PC-9 (cell line): Measurements from ENCODE around the gene NR1I2.

Experiments
- EZH2 ChIP-seq: fragments of 200-600 bp; sonication (generic); IDR thresholded peaks from 2 replicates; pipeline ENCODE4 v1.8.0; 2017; ENCODE audit warnings: antibody characterized with exemption, low read depth
- TF ChIP-seq, protein P1 (sequence below): fragments of 200-600 bp; sonication (generic); conservative IDR thresholded peaks from 2 replicates; pipeline ENCODE4 v1.6.1; 2017; ENCODE audit warnings: mixed run types, antibody characterized with exemption, mild to moderate bottlenecking, moderate library complexity

DNA sequence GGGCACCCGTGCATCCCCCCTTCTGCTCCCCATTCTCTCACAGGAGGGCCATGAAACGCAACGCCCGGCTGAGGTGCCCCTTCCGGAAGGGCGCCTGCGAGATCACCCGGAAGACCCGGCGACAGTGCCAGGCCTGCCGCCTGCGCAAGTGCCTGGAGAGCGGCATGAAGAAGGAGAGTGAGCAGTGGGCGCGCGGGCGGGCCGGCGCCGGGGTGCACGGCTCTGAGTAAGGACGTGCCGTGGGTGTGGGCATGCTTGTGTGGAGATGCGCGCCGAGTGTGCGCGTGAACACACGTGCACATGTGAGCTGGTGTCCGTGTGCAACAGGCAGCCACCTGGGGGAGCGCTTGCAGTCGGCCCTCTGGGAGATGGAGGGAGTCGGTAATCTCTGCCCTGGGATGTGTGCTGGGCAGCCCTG is 28.1 kb downstream of the NR1I2 start:
- TF ChIP-seq, protein P1, sequence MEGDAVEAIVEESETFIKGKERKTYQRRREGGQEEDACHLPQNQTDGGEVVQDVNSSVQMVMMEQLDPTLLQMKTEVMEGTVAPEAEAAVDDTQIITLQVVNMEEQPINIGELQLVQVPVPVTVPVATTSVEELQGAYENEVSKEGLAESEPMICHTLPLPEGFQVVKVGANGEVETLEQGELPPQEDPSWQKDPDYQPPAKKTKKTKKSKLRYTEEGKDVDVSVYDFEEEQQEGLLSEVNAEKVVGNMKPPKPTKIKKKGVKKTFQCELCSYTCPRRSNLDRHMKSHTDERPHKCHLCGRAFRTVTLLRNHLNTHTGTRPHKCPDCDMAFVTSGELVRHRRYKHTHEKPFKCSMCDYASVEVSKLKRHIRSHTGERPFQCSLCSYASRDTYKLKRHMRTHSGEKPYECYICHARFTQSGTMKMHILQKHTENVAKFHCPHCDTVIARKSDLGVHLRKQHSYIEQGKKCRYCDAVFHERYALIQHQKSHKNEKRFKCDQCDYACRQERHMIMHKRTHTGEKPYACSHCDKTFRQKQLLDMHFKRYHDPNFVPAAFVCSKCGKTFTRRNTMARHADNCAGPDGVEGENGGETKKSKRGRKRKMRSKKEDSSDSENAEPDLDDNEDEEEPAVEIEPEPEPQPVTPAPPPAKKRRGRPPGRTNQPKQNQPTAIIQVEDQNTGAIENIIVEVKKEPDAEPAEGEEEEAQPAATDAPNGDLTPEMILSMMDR = no peak
- no peak for TF ChIP-seq EZH2
